Pancreas (tissue), 10 donors: Measurements from ENCODE around the gene ADCY10. TPM values are rescaled to one million over a fixed set of nuclear protein-coding genes. Genes with fewer than 3 reads are reported as not detected.
"Not testable (repeated sequence)": the region's sequence is repeated elsewhere in the genome, so short reads cannot be mapped to it uniquely, and the experiment has no call there.

ENCODE experiments used
- ATAC-seq, 4 donors: fragments of 200-7000 bp; cut with Tn5 transposase; one replicate each; pipeline versions ENCODE4 v1.8.0 to v1.9.1; 2020; ENCODE audit warnings: mild to moderate bottlenecking in 4 of 4, moderate library complexity in 4 of 4
- DNase-seq, 6 donors: peaks; one replicate each; pipeline ENCODE4 v3.0.0-alpha.2; 2020
- FAIRE-seq: peaks from 2 replicates; lab custom pipeline; 2012; peaks lifted over from hg19 to GRCh38; lab: Jason Lieb, UNC
- H3K27ac ChIP-seq, 4 donors: fragments of 200-600 bp; sonication (generic); 1 replicate in 3 of 4; 2 replicates in 1 of 4; pipeline versions ENCODE4 v1.5.0 to v1.8.0; 2020
- H3K27me3 ChIP-seq, 4 donors: fragments of 200-600 bp; one replicate each; pipeline ENCODE4 v1.8.0; 2021
- H3K36me3 ChIP-seq, 3 donors: fragments of 200-600 bp; sonication (generic) in 1 of 3; one replicate each; pipeline versions ENCODE4 v1.5.0 to v1.8.0; 2020 to 2021
- H3K4me1 ChIP-seq, 3 donors: fragments of 200-600 bp; one replicate each; pipeline ENCODE4 v1.8.0; 2021
- H3K4me3 ChIP-seq, 4 donors: fragments of 200-600 bp; sonication (generic) in 2 of 4; one replicate each; pipeline versions ENCODE4 v1.5.0 to v1.8.0; 2020 to 2021
- H3K9me3 ChIP-seq, 4 donors: fragments of 200-600 bp; one replicate each; pipeline ENCODE4 v1.8.0; 2021
- CTCF ChIP-seq, 4 donors: fragments of 200-600 bp; sonication (generic) in 3 of 4; IDR thresholded peaks; one replicate each; pipeline versions ENCODE4 v1.5.0 to v1.8.0; 2021; ENCODE audit warnings: antibody characterized with exemption in 4 of 4
- WGBS, 2 donors: extraction: QIAGEN DNeasy Blood & Tissue Kit; methylation state at CpG; one replicate each; pipeline ENCODE4 v1.1.7; 2013; 5-methylcytosine and 5-hydroxymethylcytosine counted together
- intact Hi-C, 3 donors: fragments of 100-400 bp; cut with DNase I; formaldehyde crosslinking; loops; one replicate each; pipeline versions ENCODE4 v1.11.1 to v1.14.2; 2022
- polyA plus RNA-seq, 2 donors: library from polyadenylated mRNA; stranded (reverse); fragments of 200-250 nt; gene quantifications; one replicate each; pipeline ENCODE4 v1.2.3, GENCODE V29; 2013
- total RNA-seq, 6 donors: library from RNA; stranded (reverse); fragmentation: NEBNext Ultra II Directional in 4 of 6; extraction: Animal tissue kit (Norgen Biotek cat#: 25700) in 4 of 6; gene quantifications; one replicate each; pipeline versions ENCODE4 v1.2.1 to v1.2.4, GENCODE V29; 2021 to 2023
- donor health status: healthy with polysubstance abuse.
- donor health status: DM: no; HTN: no; CAD: no; lungs with moderate emphysema.
- donor health status: DM: no; HTN: no; CAD: no.
- donor health status: control.
- donor health status: control.
- donor health status: Bipolar disorder and iron deficiency.
- donor health status: DM: yes; HTN: yes; CAD: no.
- donor health status: DM: no; HTN: no; CAD: no.
- donor health status: DM: no; HTN: no; CAD: no.
- donor health status: DM: yes; HTN: yes; CAD: no.

The ADCY10 gene
- total and polyA plus RNA-seq, 8 donors, result 0.03 to 0.31 (median 0.16) TPM; not detected in 1

DNA sequence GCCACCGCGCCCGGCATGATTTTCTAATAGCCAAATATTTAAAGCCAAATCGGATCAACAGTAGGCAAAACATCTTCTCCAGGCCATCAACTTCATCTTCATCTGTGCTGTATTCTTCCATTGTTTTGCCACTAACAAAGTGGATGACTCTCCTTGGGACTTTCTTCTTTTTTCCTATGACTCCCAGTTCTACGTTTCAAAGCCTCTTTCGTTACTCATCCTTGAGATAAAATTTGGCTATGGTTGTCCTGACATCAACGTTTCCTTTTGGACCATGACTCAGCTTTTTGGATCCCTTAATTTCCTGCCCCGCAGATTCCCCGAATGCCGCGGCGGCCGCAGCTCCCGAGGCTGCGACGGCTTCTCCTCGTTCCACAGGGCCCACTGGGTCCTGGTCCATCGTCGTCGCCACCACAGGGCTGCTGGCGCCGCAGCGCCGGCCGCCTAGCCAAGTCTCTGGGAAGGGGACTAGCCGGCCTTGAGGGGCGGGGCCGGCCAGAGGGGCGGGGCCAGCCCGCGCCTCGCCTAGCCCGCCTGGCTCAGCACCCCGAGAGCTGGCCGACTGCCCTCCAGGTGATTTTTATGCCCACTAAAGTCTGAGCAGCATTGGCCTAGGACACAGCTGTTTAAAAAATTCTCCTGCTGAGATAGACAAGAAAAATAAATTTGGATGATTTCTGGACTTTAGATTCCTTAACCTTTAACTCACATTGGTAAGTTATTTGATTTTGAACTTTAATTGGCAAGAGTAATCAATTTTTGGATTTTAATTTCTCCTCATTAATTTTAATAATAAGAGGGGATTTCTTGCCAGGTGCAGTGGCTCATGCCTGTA, 93.9 kb downstream of the ADCY10 start:
- Histone ChIP-seq H3K27ac (peak overlapping the region in 2 of 4 donors; percentile 37 to 58), H3K27me3 (no peaks in the 10 kb centered on the region), H3K4me1 (no peaks in the 10 kb centered on the region), H3K9me3 (no peaks in the 10 kb centered on the region), H3K4me3 (peak overlapping the region in 1 of 4 donors; percentile 33), H3K36me3 (no peaks in the 10 kb centered on the region)
- FAIRE-seq (no peak), ATAC-seq (peak; percentile 93 to 98 (median 98)), DNase-seq (peak; percentile 66 to 88 (median 76))
- no peak for TF ChIP-seq CTCF (IDR thresholded peaks at IDR 0.05)
- intact Hi-C loops, result no loop called here
- 11 to 12% methylated on average over 35 of the region's 35 CpGs for WGBS, 2 donors

DNA sequence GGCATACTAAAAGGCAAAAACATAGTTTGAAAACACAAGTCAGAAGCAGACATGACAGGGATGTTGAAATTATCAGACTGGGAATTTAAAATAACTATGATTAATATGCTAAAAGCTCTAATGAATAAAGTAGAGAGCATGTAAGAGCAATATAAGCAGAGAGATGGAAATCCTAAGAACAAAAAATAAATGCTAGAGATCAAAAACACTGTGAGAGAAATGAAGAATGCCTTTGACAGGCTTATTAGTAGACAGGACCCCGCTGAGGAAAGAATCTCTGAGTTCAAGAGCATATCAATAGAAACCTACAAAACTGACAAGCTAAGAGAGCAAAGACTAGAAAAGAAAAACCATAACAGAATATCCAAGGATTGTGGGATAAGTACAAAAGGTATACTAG, 98.3 kb downstream of the ADCY10 start:
- Histone ChIP-seq H3K27me3 (no peaks in the 10 kb centered on the region), H3K36me3 (no peaks in the 10 kb centered on the region), H3K4me1 (no peaks in the 10 kb centered on the region), H3K4me3 (no peak overlapping the region), H3K9me3 (no peaks in the 10 kb centered on the region), H3K27ac (no peak overlapping the region)
- FAIRE-seq (no peak), DNase-seq (no peak), ATAC-seq (no peak)
- TF ChIP-seq CTCF (IDR thresholded peaks at IDR 0.05), result no peak
- intact Hi-C loops, result no loop called here
- WGBS, 2 donors, result 87 to 97% methylated on average over 1 of the region's 1 CpG

- H3K36me3 ChIP-seq, result no peaks in the 10 kb centered on the region
- no peaks in the 10 kb centered on the region for H3K27me3 ChIP-seq
- no peaks in the 10 kb centered on the region for H3K9me3 ChIP-seq
- no peak for ATAC-seq
- intact Hi-C loops, result no loop called here
- FAIRE-seq, result no peak
- no peaks in the 10 kb centered on the region for H3K4me1 ChIP-seq
- no peak for TF ChIP-seq CTCF (IDR thresholded peaks at IDR 0.05)
- no peak for DNase-seq
- no peak overlapping the region for H3K27ac ChIP-seq
- no peak overlapping the region for H3K4me3 ChIP-seq
Measured at GRCh38 chr1:167812972-167813371, 101.0 kb downstream of the ADCY10 start.

DNA sequence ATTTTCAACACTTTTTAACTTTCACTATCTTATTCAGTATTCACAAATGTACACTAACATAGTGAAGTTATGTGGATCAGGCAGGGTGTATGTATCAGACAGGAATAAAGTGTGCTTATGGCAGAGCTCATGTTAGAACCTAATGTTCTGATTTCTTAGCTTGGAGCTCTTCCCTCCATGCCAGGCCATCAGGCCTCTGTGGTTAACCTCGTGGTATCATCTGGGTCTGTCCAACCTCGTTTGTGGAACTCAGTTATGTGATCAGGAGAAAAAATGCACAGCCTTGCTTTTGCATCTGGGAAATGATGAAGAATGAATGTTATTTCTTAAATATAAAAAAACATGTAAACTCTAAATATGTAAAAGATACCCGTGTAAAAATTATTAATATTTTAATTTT, 105.2 kb downstream of the ADCY10 start:
- Histone ChIP-seq H3K27me3 (no peaks in the 10 kb centered on the region), H3K4me1 (no peaks in the 10 kb centered on the region), H3K36me3 (no peaks in the 10 kb centered on the region), H3K9me3 (no peaks in the 10 kb centered on the region), H3K4me3 (no peak overlapping the region), H3K27ac (no peak overlapping the region)
- FAIRE-seq, result no peak
- DNase-seq, result no peak
- no peak for ATAC-seq
- TF ChIP-seq CTCF (IDR thresholded peaks at IDR 0.05), result no peak
- 40 to 61% methylated on average over 3 of the region's 3 CpGs for WGBS, 2 donors
- intact Hi-C loops, result loop anchor here in 1 of 3 donors (10.0 kb wide), 1 partner anchor 84 kb away; the partner anchor contains the start of gene MPZL1

- 76 to 89% methylated on average over 3 of the region's 3 CpGs for WGBS, 2 donors
- ATAC-seq, result no peak
- Histone ChIP-seq H3K27me3 (no peaks in the 10 kb centered on the region), H3K4me3 (no peak overlapping the region), H3K4me1 (no peaks in the 10 kb centered on the region), H3K9me3 (no peaks in the 10 kb centered on the region), H3K36me3 (no peaks in the 10 kb centered on the region), H3K27ac (no peak overlapping the region)
- no peak for FAIRE-seq
- TF ChIP-seq CTCF (IDR thresholded peaks at IDR 0.05), result no peak
- DNase-seq, result no peak
- intact Hi-C loops, result loop anchor here in 1 of 3 donors (10.0 kb wide), 1 partner anchor 83 kb away; the partner anchor contains the start of gene MPZL1
Measured at GRCh38 chr1:167808104-167808503, 105.8 kb downstream of the ADCY10 start.

- not testable (repeated sequence) for FAIRE-seq, DNase-seq, ATAC-seq, H3K4me1 ChIP-seq, H3K27ac ChIP-seq, H3K4me3 ChIP-seq, H3K27me3 ChIP-seq, H3K9me3 ChIP-seq, H3K36me3 ChIP-seq
- WGBS, 2 donors, result 95 to 97% methylated on average over 8 to 12 of the region's 12 CpGs
- intact Hi-C loops, result loop anchor here in 1 of 3 donors (10.0 kb wide), 1 partner anchor 82 kb away; the partner anchor contains the start of gene MPZL1
Measured at GRCh38 chr1:167806676-167807075, 107.3 kb downstream of the ADCY10 start.

DNA sequence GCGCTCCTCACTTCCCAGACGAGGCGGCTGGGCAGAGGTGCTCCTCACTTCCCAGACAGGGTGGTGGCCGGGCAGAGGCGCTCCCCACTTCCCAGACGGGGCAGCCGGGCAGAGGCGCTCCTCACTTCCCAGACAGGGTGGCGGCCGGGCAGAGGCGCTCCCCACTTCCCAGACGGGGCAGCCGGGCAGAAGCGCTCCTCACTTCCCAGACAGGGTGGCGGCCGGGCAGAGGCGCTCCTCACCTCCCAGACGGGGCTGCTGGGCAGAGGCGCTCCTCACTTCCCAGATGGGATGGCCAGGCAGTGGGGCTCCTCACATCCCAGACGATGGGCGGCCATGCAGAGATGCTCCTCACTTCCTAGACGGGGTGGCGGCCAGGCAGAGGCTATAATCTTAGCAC, 107.7 kb downstream of the ADCY10 start:
- FAIRE-seq, result not testable (repeated sequence)
- intact Hi-C loops, result loop anchor here in 1 of 3 donors (10.0 kb wide), 1 partner anchor 81 kb away; the partner anchor contains the start of gene MPZL1

More for the DNA sequence above, 107.7 kb downstream of the ADCY10 start:
- H3K36me3 ChIP-seq, ATAC-seq, H3K4me1 ChIP-seq, H3K27me3 ChIP-seq, H3K27ac ChIP-seq, H3K9me3 ChIP-seq, H3K4me3 ChIP-seq: not testable (repeated sequence)
- WGBS, 2 donors, result 93 to 96% methylated on average over 17 to 23 of the region's 23 CpGs
- peak in 1 of 6 donors; percentile 52 for DNase-seq
